ENCODE measurements around the gene KSR1.

Gene KSR1

DNA sequence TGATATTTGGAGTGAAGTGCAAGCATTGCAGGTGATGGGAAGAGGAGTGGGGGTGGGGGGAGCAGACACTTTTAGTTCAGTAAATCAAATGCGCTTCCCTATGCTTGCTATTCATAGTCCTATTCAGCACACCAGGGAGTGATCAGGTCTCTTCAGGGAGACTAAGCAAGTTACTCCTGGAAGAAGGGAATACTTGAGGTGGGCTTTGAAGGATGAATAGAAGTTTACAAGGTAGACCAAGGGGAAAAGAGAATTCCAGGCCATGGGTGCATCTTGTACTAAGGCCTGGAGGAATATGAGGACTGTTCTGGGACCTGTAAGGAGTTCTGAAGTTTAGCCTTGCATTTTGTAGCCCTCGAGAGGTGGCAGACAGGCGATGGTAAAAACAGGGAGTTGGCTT is 134.6 kb downstream of the KSR1 start:
- no peak for DNase-seq (ENCODE audit: low read depth in 2 of 2)

- DNase-seq (ENCODE audit: low read depth in 2 of 2): no peak
These were observed 135.7 kb downstream of the KSR1 start for GRCh38 chr17:27591986-27592385.

DNA sequence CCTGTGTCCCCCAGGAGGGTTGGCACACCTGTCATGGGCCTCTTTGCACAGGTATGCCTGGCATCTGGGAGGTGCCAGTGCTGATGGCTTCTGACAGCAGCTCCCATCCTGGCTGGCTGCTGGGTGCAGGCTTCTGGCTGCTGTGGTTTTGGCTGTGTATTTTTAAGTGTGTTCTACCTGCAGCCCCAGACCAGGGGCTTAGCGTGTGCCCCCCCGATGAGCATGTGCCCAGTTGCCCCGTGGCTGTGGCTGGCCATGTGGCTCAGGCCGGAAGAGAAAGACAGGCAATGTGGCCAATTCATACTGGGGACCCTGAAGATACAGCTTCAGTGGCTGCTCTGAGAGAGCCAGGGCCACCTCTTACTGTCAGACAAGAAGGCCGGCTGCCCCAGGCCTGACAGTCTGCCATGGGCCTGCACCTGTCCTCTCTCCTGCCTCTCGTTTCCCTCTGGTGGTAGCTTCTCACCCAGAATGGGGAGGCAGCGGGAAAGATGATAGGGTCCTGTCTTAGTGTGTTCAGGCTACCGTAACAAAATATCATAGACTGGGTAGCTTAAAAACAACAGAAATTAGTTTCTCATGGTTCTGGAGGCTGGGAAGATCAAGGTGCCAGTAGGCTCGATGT is 137.1 kb downstream of the KSR1 start:
- DNase-seq (ENCODE audit: low read depth in 2 of 2): no peak

DNA sequence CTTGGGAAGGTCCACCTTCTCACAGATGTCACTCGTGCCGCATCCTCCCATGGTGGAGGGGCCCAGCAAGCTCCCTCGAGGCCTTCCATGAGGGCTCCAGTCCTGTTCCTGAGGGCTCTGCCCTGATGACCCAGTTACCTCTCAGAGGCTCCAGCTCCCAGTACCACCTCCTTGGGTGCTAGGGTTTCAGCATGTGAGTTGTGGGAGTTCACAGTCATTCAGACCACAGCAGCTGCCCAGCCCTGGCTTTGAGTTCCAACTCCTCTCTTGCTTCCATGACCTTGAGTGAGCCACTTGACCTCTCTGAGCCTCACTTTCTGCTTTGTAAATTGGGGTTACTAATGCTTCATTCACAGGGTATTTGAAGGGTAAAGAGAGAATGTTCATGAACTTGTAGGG is 137.6 kb downstream of the KSR1 start:
- no peak for DNase-seq (ENCODE audit: low read depth in 2 of 2)

- DNase-seq (ENCODE audit: low read depth in 2 of 2): no peak
These were observed 139.0 kb downstream of the KSR1 start for GRCh38 chr17:27595208-27595607.

DNA sequence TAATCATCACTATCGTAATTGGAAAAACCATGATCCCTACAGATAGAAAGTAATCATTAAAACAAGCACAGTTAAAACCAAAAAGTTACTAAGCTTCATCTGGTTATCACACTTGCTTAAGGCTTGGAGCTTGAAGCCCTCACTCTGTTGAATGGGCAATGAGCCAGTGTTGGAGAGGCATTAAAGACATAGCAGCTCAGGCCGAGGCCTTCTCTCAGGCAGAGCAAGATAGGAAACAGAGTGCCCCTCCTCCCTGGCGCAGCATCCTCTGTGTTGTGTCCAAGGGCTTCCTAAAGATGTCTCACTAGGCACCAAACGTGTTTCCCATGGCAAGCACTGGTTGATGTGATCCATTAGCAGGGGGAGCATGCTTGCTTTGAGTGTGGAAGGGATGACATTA is 139.8 kb downstream of the KSR1 start:
- no peak for DNase-seq (ENCODE audit: low read depth in 2 of 2)

DNA sequence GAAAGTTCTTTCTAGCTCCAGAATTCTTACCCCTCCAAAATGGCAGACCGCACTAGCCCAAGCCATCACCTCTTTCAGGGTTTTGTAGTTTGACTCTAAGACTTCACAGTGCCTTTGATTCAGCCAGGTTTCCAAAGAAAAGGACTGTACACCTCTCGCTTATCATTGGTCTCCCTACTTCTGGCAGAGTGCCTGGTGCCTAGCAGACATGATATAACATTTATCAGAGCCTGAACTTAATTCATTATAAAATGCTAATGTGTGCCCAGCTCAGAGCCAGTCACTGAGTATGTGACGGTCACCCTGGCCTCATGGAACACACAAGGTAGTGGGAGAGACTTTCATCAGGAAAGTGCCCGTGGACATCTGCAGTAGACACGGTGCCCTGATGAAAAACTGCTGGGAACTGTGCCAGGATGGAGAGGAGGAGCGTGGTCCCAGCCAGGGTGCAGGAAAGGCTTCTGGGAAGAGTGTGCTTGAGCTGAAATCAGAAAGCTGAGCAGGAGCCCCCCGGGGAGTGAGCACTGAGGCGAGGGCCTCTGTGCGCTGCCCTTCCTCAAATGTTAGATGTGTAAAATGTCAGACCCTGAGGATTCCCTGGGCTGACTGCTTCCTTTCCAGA is 140.4 kb downstream of the KSR1 start:
- DNase-seq (ENCODE audit: low read depth in 2 of 2): no peak

DNA sequence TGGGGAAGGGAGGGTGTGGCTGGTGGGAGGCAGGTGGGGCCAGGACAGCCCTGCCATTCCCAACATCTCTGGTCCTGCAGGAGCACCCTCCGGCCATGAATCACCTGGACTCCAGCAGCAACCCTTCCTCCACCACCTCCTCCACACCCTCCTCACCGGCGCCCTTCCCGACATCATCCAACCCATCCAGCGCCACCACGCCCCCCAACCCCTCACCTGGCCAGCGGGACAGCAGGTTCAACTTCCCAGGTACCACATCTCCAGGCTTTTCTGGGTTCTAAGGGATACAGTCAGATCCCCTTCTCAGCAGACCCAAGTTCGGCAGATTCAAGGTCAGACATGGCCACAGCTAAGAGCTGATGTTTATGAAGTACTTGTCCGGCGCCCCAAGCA is 140.9 kb downstream of the KSR1 start:
- DNase-seq (ENCODE audit: low read depth in 2 of 2): no peak

GRCh38 chr17:27597783-27598320 is 141.6 kb downstream of the KSR1 start:
- no peak for DNase-seq (ENCODE audit: low read depth in 2 of 2)

DNA sequence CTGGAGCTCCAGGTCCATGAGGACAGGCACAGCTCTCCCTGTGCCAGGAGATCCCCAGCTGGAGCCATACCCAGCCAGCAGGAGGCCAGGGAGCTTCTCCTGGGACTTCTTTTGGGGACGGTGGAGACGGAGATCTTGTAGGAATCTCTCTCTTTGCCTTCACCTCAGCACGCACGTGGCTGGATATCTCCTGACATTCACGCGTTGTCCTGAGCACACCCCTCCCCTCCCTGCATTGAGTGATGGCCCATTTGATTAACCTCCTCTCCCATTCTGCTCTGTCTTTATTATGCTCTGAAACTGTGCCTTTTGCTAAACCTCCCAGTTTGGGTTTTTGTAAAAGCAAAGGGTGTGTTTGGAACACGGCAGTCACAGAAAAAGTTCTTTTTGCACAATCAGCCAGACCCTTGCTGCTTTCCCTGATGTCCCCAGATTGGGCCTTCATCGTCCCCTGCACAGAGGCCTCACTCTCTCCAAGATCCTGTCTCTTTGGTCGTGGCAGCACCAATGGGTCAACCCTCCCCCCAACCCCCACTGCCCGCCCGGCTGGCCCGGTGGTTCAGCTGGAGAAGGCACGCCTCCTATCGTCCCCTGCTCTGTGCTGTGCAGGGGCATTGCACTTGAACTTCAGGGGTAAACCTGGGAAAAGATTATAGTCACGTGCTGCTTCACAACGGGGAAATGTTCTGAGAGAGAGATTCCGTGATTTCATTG is 142.2 kb downstream of the KSR1 start:
- DNase-seq (ENCODE audit: low read depth in 2 of 2): no peak

DNA sequence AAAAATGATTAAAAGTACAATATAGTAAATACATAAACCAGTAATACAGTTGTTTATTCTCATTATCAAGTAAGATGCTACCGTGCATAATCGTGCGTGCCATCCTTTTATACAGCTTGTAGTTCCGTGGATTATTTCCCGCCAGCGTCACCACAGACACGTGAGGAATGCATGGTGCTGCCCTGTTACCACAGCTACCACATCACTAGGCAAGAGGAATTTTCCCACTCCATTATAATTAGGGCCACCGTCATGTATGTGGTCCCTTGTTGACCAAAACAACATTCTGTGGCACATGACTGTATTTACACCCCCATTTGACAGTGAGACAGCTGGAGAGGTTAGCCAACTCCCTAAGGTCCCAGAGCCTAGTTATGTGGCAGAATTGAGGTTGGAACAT is 144.2 kb downstream of the KSR1 start:
- no peak for DNase-seq (ENCODE audit: low read depth in 2 of 2)

GRCh38 chr17:27601069-27601974 is 145.1 kb downstream of the KSR1 start:
- peak; percentile 47 to 55 for DNase-seq (ENCODE audit: low read depth in 2 of 2)

DNA sequence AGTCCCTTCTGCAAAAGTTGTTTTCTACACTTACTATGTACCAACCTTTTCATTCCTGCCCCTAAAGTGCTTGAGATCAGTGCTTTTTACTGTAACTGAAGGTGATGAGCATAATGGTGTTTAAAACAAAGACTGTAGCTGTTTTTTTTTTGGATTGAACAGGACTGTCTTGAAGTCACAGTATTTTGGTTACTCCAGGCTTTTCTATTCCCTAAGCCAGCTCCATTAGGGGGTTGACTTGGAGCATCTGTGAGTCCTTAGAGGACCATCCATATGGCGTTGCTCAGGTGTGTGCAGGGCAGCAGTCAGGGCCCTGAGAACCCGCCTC is 145.7 kb downstream of the KSR1 start:
- DNase-seq (ENCODE audit: low read depth in 2 of 2): no peak

DNA sequence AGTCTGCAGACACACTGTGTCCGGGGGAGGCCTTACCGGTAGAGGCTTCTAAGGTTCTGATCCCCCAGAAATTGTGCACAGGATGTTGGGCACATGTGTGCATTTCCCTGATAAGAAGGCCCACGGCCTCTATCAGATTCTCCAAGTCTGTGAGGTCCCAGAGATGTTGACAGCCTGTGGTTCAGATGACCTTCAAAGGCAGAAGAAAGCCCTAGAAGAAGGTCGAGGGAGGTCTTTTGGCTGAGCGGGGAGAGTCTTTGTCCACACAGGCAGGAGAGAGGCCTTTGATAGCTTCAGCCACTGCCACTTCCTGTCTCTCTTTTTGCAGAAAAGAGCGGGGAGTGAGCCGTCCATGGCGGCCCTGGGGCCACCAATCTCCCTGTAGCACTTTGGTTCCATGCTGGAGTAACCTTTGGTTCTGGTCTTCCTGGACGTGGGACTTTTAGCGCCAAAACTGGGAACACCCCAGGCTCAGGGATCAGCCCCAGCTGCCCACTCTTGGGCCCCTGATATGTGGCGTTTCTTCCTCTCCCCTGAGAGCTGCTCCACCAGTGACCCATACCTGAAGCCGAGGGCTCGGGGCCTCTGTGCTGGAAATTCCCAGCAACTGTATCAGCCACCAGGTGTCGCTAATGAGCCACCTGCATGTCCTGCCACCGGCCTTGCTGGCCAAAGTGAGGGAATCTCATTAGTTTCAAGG is 146.6 kb downstream of the KSR1 start:
- DNase-seq (ENCODE audit: low read depth in 2 of 2): peak; percentile 38

- DNase-seq (ENCODE audit: low read depth in 2 of 2): no peak
These were observed 147.1 kb downstream of the KSR1 start for GRCh38 chr17:27603421-27603770.

GRCh38 chr17:27603880-27604794 is 147.9 kb downstream of the KSR1 start:
- DNase-seq (ENCODE audit: low read depth in 2 of 2): no peak

DNA sequence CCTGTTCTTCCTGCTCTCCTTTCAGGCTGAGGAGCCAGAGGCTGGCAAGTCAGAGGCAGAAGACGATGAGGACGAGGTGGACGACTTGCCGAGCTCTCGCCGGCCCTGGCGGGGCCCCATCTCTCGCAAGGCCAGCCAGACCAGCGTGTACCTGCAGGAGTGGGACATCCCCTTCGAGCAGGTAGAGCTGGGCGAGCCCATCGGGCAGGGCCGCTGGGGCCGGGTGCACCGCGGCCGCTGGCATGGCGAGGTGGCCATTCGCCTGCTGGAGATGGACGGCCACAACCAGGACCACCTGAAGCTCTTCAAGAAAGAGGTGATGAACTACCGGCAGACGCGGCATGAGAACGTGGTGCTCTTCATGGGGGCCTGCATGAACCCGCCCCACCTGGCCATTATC is 149.2 kb downstream of the KSR1 start:
- no peak for DNase-seq (ENCODE audit: low read depth in 2 of 2)

GRCh38 chr17:27607521-27608091 is 151.4 kb downstream of the KSR1 start:
- no peak for DNase-seq (ENCODE audit: low read depth in 2 of 2)

GRCh38 chr17:27608328-27609230 is 152.3 kb downstream of the KSR1 start:
- peak in 1 of 2 donors; percentile 23 for DNase-seq (ENCODE audit: low read depth in 2 of 2)

Measured in stimulated activated CD8-positive, alpha-beta memory T cell treated with anti-CD3 and anti-CD28 coated beads, Interleukin-15, amount 100 ng/mL, for 48 hours (primary cell).